Measurements from ENCODE around the gene CDH4. TPM values are rescaled to one million over a fixed set of nuclear protein-coding genes. Genes with fewer than 3 reads are reported as not detected.

Gene CDH4
- total and polyA plus RNA-seq, 2 donors (not counting 3 experiments of a cell fraction or from before 2014, with no cell fraction given), result 0.17 to 0.51 TPM

GRCh38 chr20:61420056-61420455 lies 168.0 kb downstream of the CDH4 start:
- CTCF ChIA-PET, result no interaction called here
- H4K20me1 ChIP-seq (replicated peaks; ENCODE audit: control insufficient read depth, extremely low read depth, insufficient read depth, low read length), result no peaks in the 10 kb centered on the region
- H3K36me3 ChIP-seq (ENCODE audit: control insufficient read depth in 2 of 2, extremely low read depth in 1 of 2, insufficient read depth in 2 of 2, low read length in 2 of 2), result no peaks in the 10 kb centered on the region
- no peak overlapping the region for H3K27ac ChIP-seq (ENCODE audit: insufficient read depth, low read depth, low read length)
- peaks cover 2% of the 10 kb centered on the region for H3K9me3 ChIP-seq (replicated peaks; ENCODE audit: control insufficient read depth, insufficient read depth, low read length)
- H3K79me2 ChIP-seq (ENCODE audit: control insufficient read depth, insufficient read depth, low read length), result no peaks in the 10 kb centered on the region
- no peaks in the 10 kb centered on the region for H3K9me1 ChIP-seq (replicated peaks; ENCODE audit: control insufficient read depth, extremely low read depth, insufficient read depth, low read length)
- no peaks in the 10 kb centered on the region for H3K4me1 ChIP-seq (ENCODE audit: control insufficient read depth, extremely low read depth, insufficient read depth, low read length)
- no peak overlapping the region for H3K9ac ChIP-seq (replicated peaks; ENCODE audit: extremely low read depth, insufficient read depth, low read length)
- BruUV-seq (replicated peaks), result no TSS peak
- TF ChIP-seq POLR2AphosphoS5 (IDR thresholded peaks at IDR 0.05; ENCODE audit: insufficient read depth, low read depth, low read length) (no peak), POLR2A (IDR thresholded peaks at IDR 0.05; ENCODE audit: low read depth, low read length) (no peak), CTCF (IDR thresholded peaks at IDR 0.05; ENCODE audit: extremely low read depth in 1 of 2, insufficient read depth in 1 of 2, low read depth in 1 of 2, low read length in 2 of 2) (no peak), JUN (IDR thresholded peaks at IDR 0.05; ENCODE audit: borderline replicate concordance, insufficient read depth, insufficient read length, low read depth) (no peak), MAX (IDR thresholded peaks at IDR 0.05; ENCODE audit: insufficient read depth, insufficient read length) (no peak), MYC (IDR thresholded peaks at IDR 0.05; ENCODE audit: low read depth, low read length) (no peak), GATA2 (IDR thresholded peaks at IDR 0.05; ENCODE audit: insufficient read depth, insufficient read length, low read depth, low read length) (no peak), EZH2 (IDR thresholded peaks at IDR 0.05; ENCODE audit: borderline replicate concordance, low read depth, low read length, severe bottlenecking) (no peak), FOS (IDR thresholded peaks at IDR 0.05; ENCODE audit: borderline replicate concordance, insufficient read depth, low read length) (no peak)
- FAIRE-seq (no peak), DNase-seq (ENCODE audit: low read depth, low spot score) (no peak)
- H3K27me3 ChIP-seq (ENCODE audit: control insufficient read depth in 2 of 2, insufficient read depth in 2 of 2, low read length in 2 of 2), result no peaks in the 10 kb centered on the region
- no peak overlapping the region for H2AFZ ChIP-seq (ENCODE audit: low read depth, low read length)
- H3K4me3 ChIP-seq (replicated peaks in 1 of 3; ENCODE audit: insufficient read depth in 1 of 3, low read depth in 1 of 3, low read length in 3 of 3), result no peak overlapping the region
- POLR2A ChIA-PET, result no interaction called here
- dilution Hi-C loops (cut with MboI; ENCODE audit: extremely low pct_ligation_motif_present, low sequenced_read_pairs) (no loop called here), intact Hi-C loops (cut with micrococcal nuclease) (no loop called here)
- no peak overlapping the region for H3K4me2 ChIP-seq (ENCODE audit: insufficient read depth, low read length)

Measured in endothelial cell of umbilical vein (primary cell).